GM12874 (cell line): ENCODE data around the gene COL24A1.

ENCODE experiments used
- CTCF ChIP-seq: IDR thresholded peaks from 2 replicates; pipeline ENCODE4 v1.5.1; 2011; ENCODE audit warnings: low read depth, mild to moderate bottlenecking, control low read depth, low read length, moderate library complexity; ENCODE audit not compliant: insufficient read depth

Gene COL24A1

GRCh38 chr1:86104606-86105532, 51.7 kb downstream of the COL24A1 start:
- TF ChIP-seq CTCF: no peak

- no peak for TF ChIP-seq CTCF
Measured at GRCh38 chr1:86101616-86102015, 55.0 kb downstream of the COL24A1 start.

GRCh38 chr1:86100401-86100800, 56.2 kb downstream of the COL24A1 start:
- TF ChIP-seq CTCF: no peak

- no peak for TF ChIP-seq CTCF
Measured at GRCh38 chr1:86089765-86090164, 66.8 kb downstream of the COL24A1 start.

GRCh38 chr1:86085741-86086409, 70.7 kb downstream of the COL24A1 start:
- no peak for TF ChIP-seq CTCF

GRCh38 chr1:86084998-86085397, 71.6 kb downstream of the COL24A1 start:
- TF ChIP-seq CTCF: no peak

- peak; percentile 15; the same call in 1 of the 2 replicates for TF ChIP-seq CTCF
Measured at GRCh38 chr1:86082183-86082582, 74.4 kb downstream of the COL24A1 start.
